ENCODE data around the gene KCNIP4. TPM values are rescaled to one million over a fixed set of nuclear protein-coding genes. Genes with fewer than 3 reads are reported as not detected.

Gene KCNIP4
- total and polyA plus RNA-seq, 9 of the 15 experiments (the other 6 are each of a cell fraction or from before 2014, with no cell fraction given) = 0.25 to 0.41 TPM; not detected in 7

DNA sequence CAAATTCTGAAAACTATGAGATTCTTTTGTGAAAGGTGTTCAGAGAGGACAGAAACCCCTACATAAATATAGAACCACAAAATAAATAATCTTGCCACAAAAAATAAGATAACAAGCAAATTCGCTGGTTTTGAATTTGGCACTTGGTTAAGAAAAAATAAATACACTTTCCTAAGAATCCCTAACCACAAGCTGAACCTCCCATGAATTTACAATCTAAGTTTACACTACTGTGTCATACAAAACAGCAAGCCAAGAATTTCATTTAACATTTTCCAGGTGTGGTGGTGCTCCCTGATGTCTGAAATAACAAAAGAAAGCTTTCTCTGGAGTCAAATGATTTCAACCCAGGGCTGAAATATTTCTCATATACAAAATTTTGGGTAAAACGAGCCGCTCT is 121.0 kb downstream of the KCNIP4 start:
- in situ Hi-C loops (cut with MboI) = no loop called here
- H2AFZ ChIP-seq (ENCODE audit: low read depth, low read length) = no peak overlapping the region

More for the DNA sequence above, 121.0 kb downstream of the KCNIP4 start:
- FAIRE-seq = no peak
- H3K27me3 ChIP-seq (ENCODE audit: control insufficient read depth in 2 of 2, insufficient read depth in 2 of 2, low read length in 2 of 2) = no peaks in the 10 kb centered on the region
- no peaks in the 10 kb centered on the region for H4K20me1 ChIP-seq (replicated peaks; ENCODE audit: control insufficient read depth, insufficient read depth, low read length)
- no peak overlapping the region for H3K9ac ChIP-seq (ENCODE audit: insufficient read depth in 1 of 2, low read depth in 2 of 2, low read length in 2 of 2)
- H3K36me3 ChIP-seq (ENCODE audit: control insufficient read depth, insufficient read depth, low read length) = no peaks in the 10 kb centered on the region
- no peak overlapping the region for H3K4me3 ChIP-seq
- intact Hi-C loops (cut with micrococcal nuclease) = no loop called here
- ChIA-PET CTCF (ENCODE audit: low intra/inter-chr PET ratio) (no interaction called here), POLR2A (no interaction called here)
- H3K27ac ChIP-seq (ENCODE audit: extremely low read depth, low read depth, low read length) = no peak overlapping the region
- DNase-seq (ENCODE audit: extremely low read depth in 1 of 4, low spot score in 3 of 4) = no peak
- no TSS peak for BruUV-seq (replicated peaks)
- no peaks in the 10 kb centered on the region for H3K9me3 ChIP-seq (replicated peaks; ENCODE audit: control insufficient read depth, insufficient read depth, low read depth, low read length)
- TF ChIP-seq MAFG (tag; conservative IDR thresholded peaks at IDR 0.05) (no peak), SAFB (IDR thresholded peaks at IDR 0.05; ENCODE audit: borderline replicate concordance, low read depth, low read length) (no peak), CSDE1 (IDR thresholded peaks at IDR 0.05) (no peak), NCOA1 (IDR thresholded peaks at IDR 0.05; ENCODE audit: low read depth) (no peak), CBFA2T3 (IDR thresholded peaks at IDR 0.05) (no peak), NFE2 (IDR thresholded peaks at IDR 0.05; ENCODE audit: low read depth) (no peak), NR4A1 (CRISPR knock-in tag; IDR thresholded peaks at IDR 0.05) (no peak), NR4A1 (tag; IDR thresholded peaks at IDR 0.05) (no peak), NFYB (IDR thresholded peaks at IDR 0.05; ENCODE audit: extremely low read depth, insufficient read length) (no peak), MYNN (IDR thresholded peaks at IDR 0.05) (no peak), MYNN (CRISPR knock-in tag; IDR thresholded peaks at IDR 0.05) (no peak), MTA3 (IDR thresholded peaks at IDR 0.05; ENCODE audit: borderline replicate concordance) (no peak), PTBP1 (IDR thresholded peaks at IDR 0.05; ENCODE audit: low read depth, low read length) (no peak), MBD2 (IDR thresholded peaks at IDR 0.05; ENCODE audit: borderline replicate concordance, low read depth) (no peak), PHF20 (IDR thresholded peaks at IDR 0.05; ENCODE audit: partially characterized antibody) (no peak), HOXB6 (CRISPR knock-in tag; IDR thresholded peaks at IDR 0.05; ENCODE audit: borderline replicate concordance) (no peak), BDP1 (IDR thresholded peaks at IDR 0.05; ENCODE audit: insufficient read depth, insufficient read length) (no peak), TEAD2 (tag; IDR thresholded peaks at IDR 0.05) (no peak)
- TF ChIP-seq, protein P1, sequence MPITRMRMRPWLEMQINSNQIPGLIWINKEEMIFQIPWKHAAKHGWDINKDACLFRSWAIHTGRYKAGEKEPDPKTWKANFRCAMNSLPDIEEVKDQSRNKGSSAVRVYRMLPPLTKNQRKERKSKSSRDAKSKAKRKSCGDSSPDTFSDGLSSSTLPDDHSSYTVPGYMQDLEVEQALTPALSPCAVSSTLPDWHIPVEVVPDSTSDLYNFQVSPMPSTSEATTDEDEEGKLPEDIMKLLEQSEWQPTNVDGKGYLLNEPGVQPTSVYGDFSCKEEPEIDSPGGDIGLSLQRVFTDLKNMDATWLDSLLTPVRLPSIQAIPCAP (CRISPR knock-in tag; IDR thresholded peaks at IDR 0.05; ENCODE audit: borderline replicate concordance) = no peak
- no peaks in the 10 kb centered on the region for H3K79me2 ChIP-seq (ENCODE audit: control insufficient read depth, insufficient read depth, low read length)
- WGBS (ENCODE audit: insufficient coverage, low coverage, missing lambda C conversion rate) = 0% methylated on average over 3 of the region's 3 CpGs
- no peak for ATAC-seq
- no peaks in the 10 kb centered on the region for H3K9me1 ChIP-seq (ENCODE audit: control insufficient read depth, insufficient read depth, low read length)
- no peaks in the 10 kb centered on the region for H3K4me1 ChIP-seq (replicated peaks in 1 of 2; ENCODE audit: control insufficient read depth in 2 of 2, insufficient read depth in 2 of 2, low read length in 2 of 2)
- H3K4me2 ChIP-seq (ENCODE audit: insufficient read depth, low read length) = no peak overlapping the region
